ENCODE data around the gene SPR.
A peak's percentile ranks its signal among the peaks of the same experiment; 100 is the strongest.

The SPR gene

GRCh38 chr2:72892506-72893173 is 5.4 kb downstream of the SPR start:
- H3K27me3 ChIP-seq (ENCODE audit: low read length) = no peaks in the 10 kb centered on the region
- H2AFZ ChIP-seq (ENCODE audit: low read depth, low read length, severe bottlenecking) = no peak overlapping the region
- TF ChIP-seq, protein P1, sequence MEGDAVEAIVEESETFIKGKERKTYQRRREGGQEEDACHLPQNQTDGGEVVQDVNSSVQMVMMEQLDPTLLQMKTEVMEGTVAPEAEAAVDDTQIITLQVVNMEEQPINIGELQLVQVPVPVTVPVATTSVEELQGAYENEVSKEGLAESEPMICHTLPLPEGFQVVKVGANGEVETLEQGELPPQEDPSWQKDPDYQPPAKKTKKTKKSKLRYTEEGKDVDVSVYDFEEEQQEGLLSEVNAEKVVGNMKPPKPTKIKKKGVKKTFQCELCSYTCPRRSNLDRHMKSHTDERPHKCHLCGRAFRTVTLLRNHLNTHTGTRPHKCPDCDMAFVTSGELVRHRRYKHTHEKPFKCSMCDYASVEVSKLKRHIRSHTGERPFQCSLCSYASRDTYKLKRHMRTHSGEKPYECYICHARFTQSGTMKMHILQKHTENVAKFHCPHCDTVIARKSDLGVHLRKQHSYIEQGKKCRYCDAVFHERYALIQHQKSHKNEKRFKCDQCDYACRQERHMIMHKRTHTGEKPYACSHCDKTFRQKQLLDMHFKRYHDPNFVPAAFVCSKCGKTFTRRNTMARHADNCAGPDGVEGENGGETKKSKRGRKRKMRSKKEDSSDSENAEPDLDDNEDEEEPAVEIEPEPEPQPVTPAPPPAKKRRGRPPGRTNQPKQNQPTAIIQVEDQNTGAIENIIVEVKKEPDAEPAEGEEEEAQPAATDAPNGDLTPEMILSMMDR (IDR thresholded peaks at IDR 0.05; ENCODE audit: insufficient read depth, low read length, poor library complexity, severe bottlenecking) = peak; percentile 55
- no peak for TF ChIP-seq EZH2phosphoT487 (conservative IDR thresholded peaks at IDR 0.05; ENCODE audit: low read length)

DNA sequence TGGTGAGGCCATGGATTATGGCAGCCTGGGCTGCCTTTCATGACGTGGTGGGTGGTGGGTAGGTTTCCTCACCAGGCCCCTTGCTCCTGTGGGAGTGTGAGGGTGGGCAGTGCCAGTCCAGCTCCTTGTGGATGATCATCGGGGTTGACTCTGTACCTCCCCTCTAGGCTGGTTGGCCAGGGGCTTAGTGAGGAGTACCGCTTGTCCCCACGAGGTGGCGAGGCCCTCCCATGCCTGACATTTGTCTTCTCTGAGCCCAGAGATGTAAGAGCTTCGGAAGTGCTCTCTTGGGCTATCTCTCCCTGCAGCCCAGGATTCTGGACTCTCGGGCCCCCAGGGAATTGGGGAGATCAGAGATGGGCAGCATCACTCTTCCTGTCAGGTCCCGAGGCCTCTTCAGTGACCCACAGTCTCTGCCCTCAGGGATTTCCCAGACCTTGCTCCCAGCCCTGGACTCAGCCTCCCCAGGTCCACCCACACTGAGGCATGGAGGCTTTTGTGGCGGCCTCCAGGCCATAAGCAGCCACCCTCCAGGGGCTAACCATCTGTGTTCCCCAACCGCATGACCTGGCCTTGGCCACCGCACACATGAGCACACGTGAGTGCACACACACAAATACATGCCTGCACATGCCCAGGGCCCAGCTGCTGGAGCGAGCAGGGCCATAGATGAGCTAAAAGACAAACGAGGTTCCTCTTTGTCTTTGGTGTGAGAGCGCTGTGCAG is 6.5 kb downstream of the SPR start:
- no peaks in the 10 kb centered on the region for H4K20me1 ChIP-seq (ENCODE audit: low read depth, low read length)
- H3F3A ChIP-seq (ENCODE audit: insufficient read depth) = no peaks in the 10 kb centered on the region
- no peaks in the 10 kb centered on the region for H3K36me3 ChIP-seq (ENCODE audit: low read length)
- H3K9ac ChIP-seq (ENCODE audit: low read length) = no peak overlapping the region
- H3K9me2 ChIP-seq (replicated peaks; ENCODE audit: insufficient read depth, low read length) = no peaks in the 10 kb centered on the region
- H2AFZ ChIP-seq (ENCODE audit: low read depth, low read length, severe bottlenecking) = no peak overlapping the region
- no peaks in the 10 kb centered on the region for H3K9me3 ChIP-seq (ENCODE audit: insufficient read depth, low read length)
- no peak overlapping the region for H3K4me2 ChIP-seq (ENCODE audit: low read depth, low read length, poor library complexity, severe bottlenecking)
- no peak overlapping the region for H3K4me3 ChIP-seq (ENCODE audit: insufficient read depth, low read length, poor library complexity, severe bottlenecking)
- no peaks in the 10 kb centered on the region for H3K27me3 ChIP-seq (ENCODE audit: low read length)
- H3K79me2 ChIP-seq (ENCODE audit: insufficient read depth, low read length) = no peaks in the 10 kb centered on the region
- no peak overlapping the region for H3K27ac ChIP-seq (ENCODE audit: low read depth, low read length)
- TF ChIP-seq, protein P1 (IDR thresholded peaks at IDR 0.05; ENCODE audit: insufficient read depth, low read length, poor library complexity, severe bottlenecking) = peak; percentile 47
- no peak for TF ChIP-seq EZH2phosphoT487 (conservative IDR thresholded peaks at IDR 0.05; ENCODE audit: low read length)

More at GRCh38 chr2:72892506-72893173, 5.4 kb downstream of the SPR start:
- H3K36me3 ChIP-seq (ENCODE audit: low read length) = no peaks in the 10 kb centered on the region
- H3K79me2 ChIP-seq (ENCODE audit: insufficient read depth, low read length) = no peaks in the 10 kb centered on the region
- H3K9ac ChIP-seq (ENCODE audit: low read length) = no peak overlapping the region
- H3K9me3 ChIP-seq (ENCODE audit: insufficient read depth, low read length) = no peaks in the 10 kb centered on the region
- H4K20me1 ChIP-seq (ENCODE audit: low read depth, low read length) = no peaks in the 10 kb centered on the region
- no peak overlapping the region for H3K27ac ChIP-seq (ENCODE audit: low read depth, low read length)
- no peak overlapping the region for H3K4me2 ChIP-seq (ENCODE audit: low read depth, low read length, poor library complexity, severe bottlenecking)
- no peaks in the 10 kb centered on the region for H3K9me2 ChIP-seq (replicated peaks; ENCODE audit: insufficient read depth, low read length)
- no peaks in the 10 kb centered on the region for H3F3A ChIP-seq (ENCODE audit: insufficient read depth)
- no peak overlapping the region for H3K4me3 ChIP-seq (ENCODE audit: insufficient read depth, low read length, poor library complexity, severe bottlenecking)

DNA sequence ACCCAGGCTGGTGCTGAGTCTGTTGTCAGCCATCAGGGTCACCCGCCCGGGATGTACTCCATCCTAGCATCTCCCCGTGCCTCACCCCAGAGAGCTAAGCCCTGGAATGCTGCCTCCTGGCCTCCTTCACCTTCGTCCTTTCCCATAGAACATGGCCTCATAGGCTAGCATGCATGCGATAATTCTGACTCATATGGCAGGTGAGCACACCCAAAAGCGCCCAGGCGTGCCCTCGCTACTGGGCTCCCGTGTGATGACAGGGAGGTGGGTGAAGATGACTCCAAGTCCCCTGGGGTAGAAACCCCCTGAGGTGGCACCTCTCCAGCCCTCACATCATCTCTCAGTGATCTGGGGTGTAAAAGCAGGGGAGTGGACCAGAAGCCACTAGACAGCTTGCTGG is 7.3 kb downstream of the SPR start:
- no peaks in the 10 kb centered on the region for H3K9me3 ChIP-seq (ENCODE audit: insufficient read depth, low read length)
- H3K79me2 ChIP-seq (ENCODE audit: insufficient read depth, low read length) = no peaks in the 10 kb centered on the region
- no peak overlapping the region for H3K27ac ChIP-seq (ENCODE audit: low read depth, low read length)
- H3K4me2 ChIP-seq (ENCODE audit: low read depth, low read length, poor library complexity, severe bottlenecking) = no peak overlapping the region
- H3K4me3 ChIP-seq (ENCODE audit: insufficient read depth, low read length, poor library complexity, severe bottlenecking) = no peak overlapping the region
- H3F3A ChIP-seq (ENCODE audit: insufficient read depth) = no peaks in the 10 kb centered on the region
- no peaks in the 10 kb centered on the region for H3K36me3 ChIP-seq (ENCODE audit: low read length)
- no peaks in the 10 kb centered on the region for H3K27me3 ChIP-seq (ENCODE audit: low read length)
- H4K20me1 ChIP-seq (ENCODE audit: low read depth, low read length) = no peaks in the 10 kb centered on the region
- H2AFZ ChIP-seq (ENCODE audit: low read depth, low read length, severe bottlenecking) = no peak overlapping the region
- no peaks in the 10 kb centered on the region for H3K9me2 ChIP-seq (replicated peaks; ENCODE audit: insufficient read depth, low read length)
- TF ChIP-seq, protein P1 (IDR thresholded peaks at IDR 0.05; ENCODE audit: insufficient read depth, low read length, poor library complexity, severe bottlenecking) = no peak
- TF ChIP-seq EZH2phosphoT487 (conservative IDR thresholded peaks at IDR 0.05; ENCODE audit: low read length) = no peak
- H3K9ac ChIP-seq (ENCODE audit: low read length) = no peak overlapping the region
